ENCODE results near the gene DGLUCY.
"Not testable (repeated sequence)": the region's sequence is repeated elsewhere in the genome, so short reads cannot be mapped to it uniquely, and the experiment has no call there.

Gene DGLUCY

DNA sequence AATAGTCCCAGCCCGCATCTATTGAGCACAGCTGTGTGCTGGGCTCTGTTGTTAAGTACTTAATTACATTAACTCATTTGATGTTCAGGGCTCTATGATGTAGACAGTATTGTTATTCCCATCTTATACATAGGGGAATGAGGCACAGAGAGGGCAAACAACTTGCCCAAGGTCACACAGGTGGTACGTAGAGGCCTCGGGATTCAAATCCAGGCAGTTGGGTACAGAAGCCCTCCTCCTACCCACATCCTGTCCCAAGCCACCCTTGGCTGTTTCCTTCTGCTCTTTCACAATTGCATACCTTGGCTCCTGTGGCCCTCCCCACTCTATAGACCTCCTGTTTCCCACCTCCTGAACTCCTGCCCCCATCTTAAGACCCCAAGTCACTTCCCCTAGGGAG lies 140.6 kb downstream of the DGLUCY start:
- DNase-seq (ENCODE audit: insufficient read length, low spot score) (no peak), FAIRE-seq (peak; percentile 47)

DNA sequence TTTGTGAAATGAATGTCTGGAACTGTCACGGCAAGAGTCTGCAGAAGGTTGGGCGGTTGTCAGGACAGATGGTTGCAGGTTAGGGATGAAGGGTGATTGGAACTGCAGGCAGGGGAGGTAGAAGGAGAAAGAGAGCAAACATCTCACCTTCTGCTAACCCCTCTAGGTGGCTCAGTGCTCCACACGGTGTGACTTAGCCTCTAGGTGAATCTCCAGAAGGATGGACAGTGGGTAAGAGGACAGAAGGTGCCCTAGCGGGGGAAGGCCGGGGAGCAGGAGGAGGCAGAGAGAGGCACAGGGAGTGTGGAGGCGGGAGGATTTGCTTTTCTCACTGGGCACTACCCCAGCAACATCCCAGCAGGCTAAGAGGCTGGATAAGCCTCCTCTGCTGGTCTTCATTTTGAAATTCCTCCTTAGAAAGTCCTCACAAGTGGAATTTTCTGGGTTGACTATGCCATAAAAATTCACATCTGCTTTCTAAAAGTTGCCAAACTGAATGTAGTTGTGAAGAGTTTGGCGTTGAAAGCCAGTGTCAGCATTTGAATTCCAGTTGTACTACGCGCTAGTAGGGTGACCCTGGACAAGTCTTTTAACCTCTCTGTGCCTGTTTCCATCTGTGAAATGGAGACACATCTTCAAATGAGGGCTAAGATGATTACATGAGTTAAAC lies 141.3 kb downstream of the DGLUCY start:
- no peak for DNase-seq (ENCODE audit: insufficient read length, low spot score)
- no peak for FAIRE-seq

DNA sequence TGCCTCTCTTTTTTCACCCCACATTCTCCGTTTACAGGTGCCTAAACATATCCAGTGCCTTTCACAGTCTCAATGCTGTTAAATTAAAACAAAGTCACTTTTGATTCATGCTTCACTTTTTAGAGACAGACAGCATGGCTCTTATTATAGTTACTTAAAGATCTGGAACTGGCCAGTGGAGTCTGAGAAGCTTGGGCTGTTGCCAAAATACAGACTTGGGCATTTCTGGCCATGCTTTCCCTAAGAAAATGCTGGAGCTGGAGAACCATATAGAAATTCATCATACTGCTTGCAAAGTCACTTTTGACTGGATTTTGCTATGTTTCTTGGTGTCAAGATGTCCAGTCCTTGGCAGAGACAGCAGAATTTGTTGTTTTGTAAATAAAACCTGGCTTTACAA lies 142.8 kb downstream of the DGLUCY start:
- FAIRE-seq: no peak
- DNase-seq (ENCODE audit: insufficient read length, low spot score): no peak

DNA sequence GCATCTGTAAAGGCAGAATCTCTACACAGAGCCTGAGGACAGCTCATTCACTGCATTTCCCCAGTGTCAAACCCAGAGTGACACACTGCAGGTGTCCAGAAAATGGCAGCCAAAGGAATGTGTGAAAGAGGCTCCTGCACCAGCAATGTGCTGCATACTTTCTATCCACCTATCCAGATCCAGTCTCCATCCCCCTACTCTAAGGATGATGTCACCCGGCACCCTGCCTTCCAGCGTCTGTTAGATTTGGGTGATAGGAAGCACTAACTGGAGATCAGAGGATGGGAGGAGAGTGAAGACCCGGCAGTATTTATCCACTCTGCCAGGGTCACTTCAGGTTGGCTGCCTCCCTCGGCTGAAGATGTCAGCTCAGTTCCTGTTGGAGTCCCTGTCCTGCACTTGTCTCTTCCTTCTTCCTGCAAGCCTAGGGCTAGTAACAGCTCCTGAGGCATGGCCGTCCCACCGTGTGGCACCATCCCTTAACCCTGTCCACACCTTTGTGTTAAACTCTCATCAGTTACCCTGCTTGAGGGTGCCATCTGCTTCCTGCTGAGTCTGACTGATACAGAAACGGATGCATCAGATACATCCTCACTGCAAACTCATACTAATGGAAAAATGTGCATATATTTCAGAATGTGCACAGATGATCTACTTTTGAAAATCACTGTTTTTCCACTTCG lies 143.6 kb downstream of the DGLUCY start:
- FAIRE-seq (peak; percentile 18), DNase-seq (ENCODE audit: insufficient read length, low spot score) (no peak)

GRCh38 chr14:91258011-91258618 lies 144.2 kb downstream of the DGLUCY start:
- DNase-seq (ENCODE audit: insufficient read length, low spot score) (no peak), FAIRE-seq (no peak)

- no peak for FAIRE-seq
- DNase-seq (ENCODE audit: insufficient read length, low spot score): no peak
Observed at GRCh38 chr14:91258876-91259275, 145.0 kb downstream of the DGLUCY start.

DNA sequence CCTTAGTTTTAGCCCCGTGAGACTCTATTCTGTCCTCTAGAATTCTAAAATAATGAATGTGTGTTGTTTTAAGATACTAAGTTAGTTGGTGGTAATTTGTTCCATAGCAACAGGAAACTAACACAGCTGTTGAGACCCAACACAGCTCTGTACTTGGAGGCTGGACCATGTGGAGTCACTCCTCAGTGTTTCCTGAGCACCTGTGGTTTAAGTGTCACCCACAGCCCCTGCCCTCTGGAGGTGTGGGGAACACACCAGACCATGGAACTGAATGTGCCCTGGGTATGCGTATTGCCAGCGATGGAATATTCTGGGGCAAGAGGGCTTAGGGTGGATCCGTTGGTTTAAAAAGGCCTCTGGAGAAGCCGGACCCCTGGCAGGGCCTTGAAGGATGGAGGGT lies 147.2 kb downstream of the DGLUCY start:
- no peak for FAIRE-seq
- DNase-seq (ENCODE audit: insufficient read length, low spot score): no peak

DNA sequence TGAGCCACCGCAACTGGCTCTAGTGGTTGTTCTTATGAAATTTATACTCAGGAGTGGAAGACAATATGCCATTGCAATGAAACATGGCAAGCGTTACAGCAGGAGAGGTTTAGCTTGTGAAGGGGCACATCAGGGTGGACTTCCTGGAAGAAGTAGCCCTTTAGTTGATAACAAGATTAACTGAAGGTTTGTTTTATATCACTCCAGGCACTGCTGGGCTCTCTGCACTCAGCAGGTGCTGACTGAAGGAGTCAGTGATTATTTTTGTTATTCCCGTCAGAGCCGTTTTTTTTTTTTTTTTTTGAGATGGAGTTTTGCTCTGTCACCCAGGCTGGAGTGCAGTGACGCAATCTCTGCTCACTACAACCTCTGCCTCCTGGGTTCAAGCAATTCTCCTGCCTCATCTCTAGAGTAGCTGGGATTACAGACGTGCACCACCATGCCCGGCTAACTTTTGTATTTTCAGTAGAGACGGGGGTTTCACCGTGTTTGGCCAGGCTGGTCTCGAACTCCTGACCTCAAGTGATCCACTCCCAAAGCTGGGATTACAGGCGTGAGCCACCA lies 148.2 kb downstream of the DGLUCY start:
- FAIRE-seq (no peak), DNase-seq (ENCODE audit: insufficient read length, low spot score) (no peak)

- FAIRE-seq (no peak), DNase-seq (ENCODE audit: insufficient read length, low spot score) (no peak)
Observed at GRCh38 chr14:91263329-91263728, 149.5 kb downstream of the DGLUCY start.

GRCh38 chr14:91264151-91265150 lies 150.6 kb downstream of the DGLUCY start:
- DNase-seq (ENCODE audit: insufficient read length, low spot score) (no peak), FAIRE-seq (no peak)

GRCh38 chr14:91265404-91265803 lies 151.5 kb downstream of the DGLUCY start:
- FAIRE-seq: no peak
- DNase-seq (ENCODE audit: insufficient read length, low spot score): no peak

DNA sequence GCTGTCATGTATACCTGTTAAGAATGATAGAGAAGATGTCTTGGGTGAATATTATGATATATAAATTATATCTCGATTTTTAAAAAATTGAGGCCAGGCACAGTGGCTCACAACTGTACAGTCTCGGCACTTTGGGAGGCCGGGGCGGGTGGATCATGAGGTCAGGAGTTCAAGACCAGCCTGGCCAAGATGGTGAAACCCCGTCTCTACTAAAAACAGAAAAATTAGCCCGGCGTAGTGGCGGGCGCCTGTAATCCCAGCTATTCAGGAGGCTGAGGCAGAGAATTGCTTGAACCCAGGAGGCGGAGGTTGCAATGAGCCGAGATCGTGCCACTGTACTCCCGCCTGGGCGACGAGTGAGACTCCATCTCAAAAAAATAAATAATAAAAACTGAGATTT lies 152.4 kb downstream of the DGLUCY start:
- FAIRE-seq; DNase-seq (ENCODE audit: insufficient read length, low spot score): not testable (repeated sequence)

DNA sequence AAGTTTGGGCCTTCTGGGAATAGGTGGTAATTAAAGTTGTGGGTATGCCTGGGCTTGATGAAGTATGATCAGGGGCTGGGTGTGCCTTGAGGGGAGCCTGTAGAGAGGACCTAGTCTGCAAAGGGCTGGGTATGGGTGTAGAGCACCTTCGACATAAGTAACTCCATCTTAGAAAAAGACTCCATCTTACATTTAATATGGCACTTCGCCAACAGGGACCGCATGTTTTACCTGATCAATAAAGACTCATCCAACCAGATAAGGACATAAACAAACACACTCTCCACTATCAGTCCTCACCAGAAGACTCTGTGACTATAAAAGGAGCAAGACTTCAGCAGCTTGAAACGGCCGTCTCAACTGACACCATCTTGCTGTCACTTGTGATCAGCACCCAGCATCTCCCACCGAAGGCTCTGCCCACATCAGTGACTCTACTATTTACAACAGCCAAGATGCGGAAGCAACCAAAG lies 154.1 kb downstream of the DGLUCY start:
- FAIRE-seq: no peak
- DNase-seq (ENCODE audit: insufficient read length, low spot score): no peak

DNA sequence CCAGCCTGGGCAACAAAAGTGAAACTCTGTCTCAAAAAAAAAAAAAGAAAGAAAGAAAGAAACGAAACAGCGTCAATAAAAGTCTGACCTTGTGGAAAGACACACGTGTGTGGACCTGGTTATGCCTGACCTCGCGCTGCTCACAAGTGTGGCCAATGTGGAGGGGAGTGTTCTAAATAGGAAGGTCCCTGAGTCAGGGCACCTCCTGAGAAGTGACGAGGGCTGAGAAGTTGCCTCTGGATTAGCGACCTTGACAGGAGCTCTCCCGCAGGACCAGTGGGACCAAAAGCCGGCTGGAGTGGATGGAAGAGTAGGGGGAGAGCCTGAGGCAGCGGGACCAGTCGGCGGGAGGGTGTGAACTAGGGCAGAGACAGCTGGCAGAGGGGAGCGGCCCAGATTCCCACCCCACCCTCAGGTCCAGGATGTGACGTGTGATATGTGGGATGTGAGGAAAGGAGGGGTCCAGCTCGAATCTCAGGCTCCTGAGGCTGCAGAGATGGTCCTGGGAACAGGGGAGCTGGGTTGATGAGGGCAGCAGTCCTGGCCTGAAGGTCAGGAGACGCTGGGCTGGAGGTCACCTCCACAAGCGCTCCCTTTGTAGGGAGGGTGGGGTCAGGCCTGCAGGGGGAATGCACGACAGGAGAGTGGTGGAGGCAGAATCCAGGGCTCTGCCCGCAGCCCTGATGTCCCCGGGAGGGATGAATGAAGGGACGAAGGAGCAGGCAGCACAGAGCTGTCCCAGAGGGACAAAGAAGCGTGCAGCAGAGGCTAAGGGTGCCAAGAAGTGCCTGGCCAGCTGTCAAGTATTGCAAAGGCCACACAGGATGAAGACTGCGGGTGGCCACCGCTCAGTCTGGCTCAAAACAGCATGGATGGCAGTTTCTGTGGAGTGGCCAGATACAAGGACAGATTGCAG lies 155.5 kb downstream of the DGLUCY start:
- no peak for DNase-seq (ENCODE audit: insufficient read length, low spot score)
- FAIRE-seq: no peak

- no peak for DNase-seq (ENCODE audit: insufficient read length, low spot score)
- FAIRE-seq: no peak
Observed at GRCh38 chr14:91270188-91270587, 156.3 kb downstream of the DGLUCY start.

GRCh38 chr14:91270619-91271018 lies 156.7 kb downstream of the DGLUCY start:
- DNase-seq (ENCODE audit: insufficient read length, low spot score) (no peak), FAIRE-seq (no peak)

GRCh38 chr14:91271639-91272038 lies 157.8 kb downstream of the DGLUCY start:
- FAIRE-seq: no peak
- no peak for DNase-seq (ENCODE audit: insufficient read length, low spot score)

- FAIRE-seq: no peak
- DNase-seq (ENCODE audit: insufficient read length, low spot score): no peak
Observed at GRCh38 chr14:91272341-91273272, 158.7 kb downstream of the DGLUCY start.
